SK-N-SH (cell line): ENCODE data around the gene CHSY3. TPM values are rescaled to one million over a fixed set of nuclear protein-coding genes. Genes with fewer than 3 reads are reported as not detected.

Experiments used
- CTCF ChIA-PET: fragments of 300-600, 350-600 bp; formaldehyde crosslinking; extraction: SDS; loops from one replicate; lab custom pipeline; 2021; lab: Yijun Ruan, JAX
- POLR2A ChIA-PET: fragments of 350-600 bp; sonication (Branson Sonifier 250); formaldehyde crosslinking; extraction: SDS; loops from one replicate; lab custom pipeline; 2020; ENCODE audit warnings: antibody characterized with exemption, inconsistent platforms; lab: Yijun Ruan, JAX
- DNase-seq: peaks from one replicate; pipeline ENCODE4 v3.0.0; 2012
- H2AFZ ChIP-seq: fragments of 200-600 bp; sonication (generic); 2 replicates; pipeline ENCODE4 v1.8.1; 2016; ENCODE audit warnings: antibody characterized with exemption, mild to moderate bottlenecking, low read depth
- H3F3A ChIP-seq: fragments of 200-600 bp; sonication (generic); replicated peaks from 2 replicates; pipeline ENCODE3; 2016; ENCODE audit warnings: antibody characterized with exemption, mild to moderate bottlenecking; ENCODE audit not compliant: insufficient read depth
- H3K27ac ChIP-seq, 2 experiments: fragments of 200-500 bp in 1 of 2; fragments of 200-600 bp in 1 of 2; sonication (Bioruptor generic) in 1 of 2; sonication (generic), shearing (Covaris generic) in 1 of 2; 2 replicates each; pipeline versions ENCODE4 v1.5.1 to v1.6.1; 2014 to 2016; ENCODE audit warnings: low read depth in 2 of 2, inconsistent platforms in 1 of 2, low read length in 1 of 2, mild to moderate bottlenecking in 1 of 2, mixed read lengths in 1 of 2
- H3K27me3 ChIP-seq: fragments of 200-600 bp; sonication (generic), shearing (Covaris generic); 2 replicates; pipeline ENCODE4 v1.6.1; 2016; ENCODE audit warnings: mixed run types; ENCODE audit not compliant: insufficient read depth
- H3K36me3 ChIP-seq, 2 experiments: fragments of 200-500 bp in 1 of 2; fragments of 200-600 bp in 1 of 2; sonication (Bioruptor generic) in 1 of 2; sonication (generic) in 1 of 2; replicated peaks in 1 of 2; 2 replicates each; pipeline versions ENCODE3 to v1.5.1; 2014 to 2016; ENCODE audit warnings: low read length in 1 of 2, mild to moderate bottlenecking in 1 of 2; ENCODE audit not compliant: insufficient read depth in 2 of 2, control insufficient read depth in 1 of 2
- H3K4me1 ChIP-seq, 2 experiments: fragments of 200-500 bp in 1 of 2; fragments of 200-600 bp in 1 of 2; sonication (Bioruptor generic) in 1 of 2; sonication (generic), shearing (Covaris generic) in 1 of 2; 2 replicates each; pipeline versions ENCODE4 v1.5.1 to v1.6.1; 2014 to 2016; ENCODE audit warnings: low read depth in 1 of 2, low read length in 1 of 2, mixed run types in 1 of 2; ENCODE audit not compliant: insufficient read depth in 2 of 2, control insufficient read depth in 1 of 2
- H3K4me2 ChIP-seq: fragments of 200-600 bp; sonication (generic), shearing (Covaris generic); 2 replicates; pipeline ENCODE4 v1.6.1; 2017; ENCODE audit warnings: mixed run types
- H3K4me3 ChIP-seq, 2 experiments: fragments of 200-500 bp in 1 of 2; fragments of 200-600 bp in 1 of 2; sonication (Bioruptor generic) in 1 of 2; sonication (generic), shearing (Covaris generic) in 1 of 2; 2 replicates each; pipeline versions ENCODE4 v1.5.1 to v1.8.1; 2014 to 2016; ENCODE audit warnings: low read depth in 2 of 2, inconsistent platforms in 1 of 2, low read length in 1 of 2, mild to moderate bottlenecking in 1 of 2, mixed read lengths in 1 of 2, moderate library complexity in 1 of 2
- H3K79me2 ChIP-seq: fragments of 200-600 bp; sonication (generic); 2 replicates; pipeline ENCODE4 v1.8.1; 2017; ENCODE audit warnings: mild to moderate bottlenecking; ENCODE audit not compliant: insufficient read depth
- H3K9ac ChIP-seq: fragments of 200-600 bp; sonication (generic); 2 replicates; pipeline ENCODE4 v1.6.1; 2017; ENCODE audit warnings: mixed run types
- H3K9me2 ChIP-seq: fragments of 200-600 bp; sonication (generic); 2 replicates; pipeline ENCODE4 v1.6.1; 2017; ENCODE audit warnings: mixed run types
- H3K9me3 ChIP-seq: fragments of 200-600 bp; sonication (generic); 2 replicates; pipeline ENCODE4 v1.6.1; 2017; ENCODE audit warnings: mixed run types, mild to moderate bottlenecking, moderate library complexity
- H4K20me1 ChIP-seq: fragments of 200-600 bp; sonication (generic); 2 replicates; pipeline ENCODE4 v1.6.1; 2017; ENCODE audit warnings: mild to moderate bottlenecking, mixed run types; ENCODE audit not compliant: insufficient read depth
- CHD2 ChIP-seq: fragments of 150-350 bp; IDR thresholded peaks from 2 replicates; pipeline ENCODE4 v1.6.1; 2018; ENCODE audit warnings: low read length; ENCODE audit not compliant: partially characterized antibody
- EZH2phosphoT487 ChIP-seq: fragments of 200-600 bp; sonication (generic); IDR thresholded peaks from 2 replicates; pipeline ENCODE4 v1.6.1; 2017; ENCODE audit warnings: low read depth, mixed run types, mild to moderate bottlenecking, antibody characterized with exemption, moderate library complexity, borderline replicate concordance
- FOXJ3 ChIP-seq: sonication (generic); formaldehyde crosslinking; IDR thresholded peaks from 2 replicates; pipeline ENCODE4 v1.5.1; 2020; ENCODE audit warnings: mild to moderate bottlenecking, missing genetic modification reagents
- FOXM1 ChIP-seq: IDR thresholded peaks from 2 replicates; pipeline ENCODE4 v1.4.0; 2012; ENCODE audit warnings: low read depth, mild to moderate bottlenecking
- IRF3 ChIP-seq: fragments of 150-350 bp; IDR thresholded peaks from 2 replicates; pipeline ENCODE4 v1.6.1; 2016; ENCODE audit warnings: mild to moderate bottlenecking, low read depth, low read length
- MEF2A ChIP-seq: IDR thresholded peaks from 2 replicates; pipeline ENCODE4 v1.4.0; 2012; ENCODE audit warnings: low read depth, borderline replicate concordance
- NFIC ChIP-seq: IDR thresholded peaks from 2 replicates; pipeline ENCODE4 v1.4.0; 2012; ENCODE audit warnings: borderline replicate concordance
- RCOR1 ChIP-seq: fragments of 150-350 bp; IDR thresholded peaks from 2 replicates; pipeline ENCODE4 v1.6.1; 2017; ENCODE audit warnings: antibody characterized with exemption, low read length
- REST ChIP-seq: IDR thresholded peaks from 2 replicates; pipeline ENCODE4 v1.6.1; 2012; ENCODE audit warnings: mild to moderate bottlenecking, low read depth, low read length, moderate library complexity
- RXRA ChIP-seq: IDR thresholded peaks from 2 replicates; pipeline ENCODE4 v1.4.0; 2012; ENCODE audit warnings: low read depth, mild to moderate bottlenecking, borderline replicate concordance
- TAF1 ChIP-seq: IDR thresholded peaks from 2 replicates; pipeline ENCODE4 v1.6.1; 2012; ENCODE audit warnings: low read depth, mild to moderate bottlenecking, low read length, moderate library complexity, borderline replicate concordance
- USF2 ChIP-seq: fragments of 150-350 bp; IDR thresholded peaks from 2 replicates; pipeline ENCODE4 v1.6.1; 2017; ENCODE audit warnings: antibody characterized with exemption, low read length, low read depth, borderline replicate concordance
- YY1 ChIP-seq: IDR thresholded peaks from 2 replicates; pipeline ENCODE4 v1.4.0; 2012; ENCODE audit warnings: low read depth, mild to moderate bottlenecking
- WGBS: methylation state at CpG from one replicate; pipeline ENCODE4 v1.1.6; 2017; ENCODE audit warnings: low lambda C conversion rate; 5-methylcytosine and 5-hydroxymethylcytosine counted together
- polyA plus RNA-seq, 3 experiments: library from polyadenylated mRNA; depleted of rRNA; stranded (reverse); fragments of >200 nt; gene quantifications; 2 replicates each; pipeline ENCODE4 v1.2.3, GENCODE V29; 2012

CHSY3 gene
- polyA plus RNA-seq, 1 of the 3 experiments (the other 2 are of a cell fraction) = not detected

GRCh38 chr5:130227699-130228098 lies 323.4 kb downstream of the CHSY3 start (continued):
- no peak for TF ChIP-seq FOXJ3 (CRISPR knock-in tag)
- TF ChIP-seq MEF2A = no peak
- TF ChIP-seq IRF3 = no peak
- TF ChIP-seq CHD2 = no peak

GRCh38 chr5:130231786-130232185 lies 327.5 kb downstream of the CHSY3 start:
- H3K9me2 ChIP-seq = no peaks in the 10 kb centered on the region
- H4K20me1 ChIP-seq = no peaks in the 10 kb centered on the region
- H3K4me1 ChIP-seq = no peaks in the 10 kb centered on the region
- H3F3A ChIP-seq = no peaks in the 10 kb centered on the region
- CTCF ChIA-PET = no interaction called here
- H2AFZ ChIP-seq = no peak overlapping the region
- H3K4me3 ChIP-seq = no peak overlapping the region
- H3K9ac ChIP-seq = no peak overlapping the region
- TF ChIP-seq TAF1 (no peak), MEF2A (no peak), NFIC (no peak), FOXM1 (no peak), YY1 (no peak), USF2 (no peak)
- no peak for DNase-seq
- H3K79me2 ChIP-seq = no peaks in the 10 kb centered on the region
- no peaks in the 10 kb centered on the region for H3K36me3 ChIP-seq
- H3K9me3 ChIP-seq = no peaks in the 10 kb centered on the region
- no peak overlapping the region for H3K4me2 ChIP-seq
- no peak overlapping the region for H3K27ac ChIP-seq
- 0% methylated on average over 1 of the region's 1 CpG for WGBS
- H3K27me3 ChIP-seq = no peaks in the 10 kb centered on the region
- POLR2A ChIA-PET = no interaction called here

GRCh38 chr5:130234816-130235215 lies 330.6 kb downstream of the CHSY3 start:
- H3K9ac ChIP-seq = no peak overlapping the region
- CTCF ChIA-PET = no interaction called here
- no peaks in the 10 kb centered on the region for H3K79me2 ChIP-seq
- no peaks in the 10 kb centered on the region for H4K20me1 ChIP-seq
- H3K36me3 ChIP-seq = no peaks in the 10 kb centered on the region
- no peak overlapping the region for H3K4me2 ChIP-seq
- no peaks in the 10 kb centered on the region for H3K27me3 ChIP-seq
- POLR2A ChIA-PET = no interaction called here
- H3F3A ChIP-seq = no peaks in the 10 kb centered on the region
- no peak overlapping the region for H2AFZ ChIP-seq
- H3K9me3 ChIP-seq = no peaks in the 10 kb centered on the region
- H3K9me2 ChIP-seq = no peaks in the 10 kb centered on the region
- no peak for DNase-seq
- no peak overlapping the region for H3K4me3 ChIP-seq
- H3K4me1 ChIP-seq = no peaks in the 10 kb centered on the region
- WGBS = 0% methylated on average over 1 of the region's 1 CpG
- TF ChIP-seq RCOR1 (no peak), IRF3 (no peak), EZH2phosphoT487 (no peak), FOXM1 (no peak), REST (no peak), MEF2A (no peak), RXRA (no peak)
- no peak overlapping the region for H3K27ac ChIP-seq
